ENCODE measurements around the gene TRAPPC2L. TPM values are rescaled to one million over a fixed set of nuclear protein-coding genes. Genes with fewer than 3 reads are reported as not detected.

The TRAPPC2L gene
- total RNA-seq: 42.8 and 43.7 TPM in 2 replicates

GRCh38 chr16:88856828-88857727 lies at the start of gene TRAPPC2L, which contains the start of gene GALNS:
Gene TRAPPC2L, plus strand, starts transcription at chr16:88857127. Its CDS starts 24 bp downstream, at chr16:88857151.
Gene GALNS, minus strand, starts transcription at chr16:88856947. Its CDS starts 70 bp downstream, at chr16:88856877.

GRCh38 chr16:88811769-88812512 lies 45.0 kb upstream of the TRAPPC2L start, which contains the start of gene APRT:
Gene APRT, minus strand, starts transcription at chr16:88811928. Its CDS starts 29 bp downstream, at chr16:88811899.

GRCh38 chr16:88866151-88866920 lies 9.4 kb downstream of the TRAPPC2L start, which contains the start of gene PABPN1L:
Gene PABPN1L, minus strand, starts transcription at chr16:88866660. Its CDS starts 54 bp downstream, at chr16:88866606.

Other genes starting within 250 kb of the TRAPPC2L start
- not detected in 2 replicates for gene IL17C, start 218.6 kb upstream of the TRAPPC2L start, total RNA-seq
- gene CYBA, start 206.1 kb upstream of the TRAPPC2L start, total RNA-seq: 48.4 and 64.0 TPM in 2 replicates
- 39.1 and 72.0 TPM in 2 replicates for gene MVD, start 194.0 kb upstream of the TRAPPC2L start, total RNA-seq
- 0.13 TPM in 1 of 2 replicates, not detected in the other for gene SNAI3, start 170.6 kb upstream of the TRAPPC2L start, total RNA-seq
- gene RNF166, start 150.7 kb upstream of the TRAPPC2L start, total RNA-seq: 17.7 and 20.2 TPM in 2 replicates
- gene CTU2, start 150.6 kb upstream of the TRAPPC2L start, total RNA-seq: 23.7 and 27.6 TPM in 2 replicates
- gene PIEZO1, start 71.9 kb upstream of the TRAPPC2L start, total RNA-seq: 170 and 208 TPM in 2 replicates
- gene CDT1, start 53.3 kb upstream of the TRAPPC2L start, total RNA-seq: 12.9 and 23.9 TPM in 2 replicates
- gene APRT, start 45.2 kb upstream of the TRAPPC2L start, total RNA-seq: 89.5 and 105 TPM in 2 replicates
- gene GALNS, start 180 bp upstream of the TRAPPC2L start, total RNA-seq: 20.3 and 22.3 TPM in 2 replicates
- not detected in 2 replicates for gene PABPN1L, start 9.5 kb downstream of the TRAPPC2L start, total RNA-seq
- not detected in 2 replicates for gene CBFA2T3, start 120.1 kb downstream of the TRAPPC2L start, total RNA-seq
- 24.9 and 28.6 TPM in 2 replicates for gene ACSF3, start 236.7 kb downstream of the TRAPPC2L start, total RNA-seq

All from thoracic aorta endothelial cell (primary cell).